ENCODE data around the gene WAC. TPM values are rescaled to one million over a fixed set of nuclear protein-coding genes. Genes with fewer than 3 reads are reported as not detected.

Gene WAC
- total RNA-seq, 2 donors from 2014 or later = 133 TPM

DNA sequence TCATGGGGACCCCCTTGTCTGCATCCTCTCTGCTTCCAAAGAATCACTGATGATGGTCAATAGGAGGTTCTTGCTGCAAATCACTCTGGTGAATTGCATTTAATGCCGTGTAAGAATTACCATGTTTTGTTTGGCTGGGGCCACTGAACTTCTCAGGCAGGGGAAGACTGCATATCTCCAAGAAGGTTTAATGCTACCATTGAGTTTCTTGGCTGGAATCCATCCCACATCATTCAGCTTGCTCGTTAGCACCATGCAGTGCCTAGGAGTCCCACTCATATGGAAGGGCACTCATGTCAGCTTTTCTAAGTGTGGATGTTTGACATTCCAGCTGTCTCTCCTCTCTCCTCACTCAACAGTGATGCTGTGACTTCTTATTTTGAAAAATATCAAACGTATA, 94.2 kb downstream of the WAC start:
- no peaks in the 10 kb centered on the region for H3K27me3 ChIP-seq (ENCODE audit: control insufficient read depth, insufficient read depth, low read length, poor library complexity, severe bottlenecking)
- no peak for TF ChIP-seq CTCF (conservative IDR thresholded peaks at IDR 0.05)
- peaks cover 3% of the 10 kb centered on the region for H3K27me3 Mint-ChIP-seq (ENCODE audit: insufficient read depth)
- no peak overlapping the region for H3K27ac Mint-ChIP-seq
- H3K9ac ChIP-seq (ENCODE audit: extremely low read depth, low read length, poor library complexity, severe bottlenecking) = no peak overlapping the region
- no peaks in the 10 kb centered on the region for H3K9me3 Mint-ChIP-seq
- no peaks in the 10 kb centered on the region for H3K9me3 ChIP-seq (ENCODE audit: control insufficient read depth, low read length)
- H3K36me3 Mint-ChIP-seq (ENCODE audit: low read depth) = peaks cover 4% of the 10 kb centered on the region
- H3K4me1 Mint-ChIP-seq = peaks cover 18% of the 10 kb centered on the region
- 84 to 90% methylated on average over 3 of the region's 3 CpGs for WGBS, 2 experiments (ENCODE audit: insufficient coverage in 1 of 2, insufficient read length in 1 of 2)
- peaks cover 3% of the 10 kb centered on the region for H3K4me1 ChIP-seq (ENCODE audit: control insufficient read depth, insufficient read depth, low read length)
- H3K4me3 ChIP-seq (ENCODE audit: low read length) = no peak overlapping the region
- no peak overlapping the region for H3K4me3 Mint-ChIP-seq
- H3K36me3 ChIP-seq (ENCODE audit: control insufficient read depth, insufficient read depth, low read length) = peaks cover under 1% of the 10 kb centered on the region
- no peak overlapping the region for H3K27ac ChIP-seq (ENCODE audit: low read depth, low read length)
- no peak for DNase-seq

GRCh38 chr10:28628184-28628893, 95.4 kb downstream of the WAC start:
- no peak overlapping the region for H3K9ac ChIP-seq (ENCODE audit: extremely low read depth, low read length, poor library complexity, severe bottlenecking)
- Mint-ChIP-seq H3K27me3 (ENCODE audit: insufficient read depth) (peaks cover 3% of the 10 kb centered on the region), H3K4me1 (peaks cover 18% of the 10 kb centered on the region), H3K36me3 (ENCODE audit: low read depth) (peaks cover under 1% of the 10 kb centered on the region), H3K4me3 (no peak overlapping the region), H3K9me3 (no peaks in the 10 kb centered on the region), H3K27ac (no peak overlapping the region)
- no peaks in the 10 kb centered on the region for H3K9me3 ChIP-seq (ENCODE audit: control insufficient read depth, low read length)
- peaks cover 3% of the 10 kb centered on the region for H3K4me1 ChIP-seq (ENCODE audit: control insufficient read depth, insufficient read depth, low read length)
- no peaks in the 10 kb centered on the region for H3K27me3 ChIP-seq (ENCODE audit: control insufficient read depth, insufficient read depth, low read length, poor library complexity, severe bottlenecking)
- H3K4me3 ChIP-seq (ENCODE audit: low read length) = no peak overlapping the region
- peak; percentile 97 for TF ChIP-seq CTCF (conservative IDR thresholded peaks at IDR 0.05)
- peak; percentile 94 for DNase-seq
- WGBS, 2 experiments (ENCODE audit: insufficient coverage in 1 of 2, insufficient read length in 1 of 2) = 35 to 44% methylated on average over 12 to 15 of the region's 15 CpGs
- no peaks in the 10 kb centered on the region for H3K36me3 ChIP-seq (ENCODE audit: control insufficient read depth, insufficient read depth, low read length)
- no peak overlapping the region for H3K27ac ChIP-seq (ENCODE audit: low read depth, low read length)

DNA sequence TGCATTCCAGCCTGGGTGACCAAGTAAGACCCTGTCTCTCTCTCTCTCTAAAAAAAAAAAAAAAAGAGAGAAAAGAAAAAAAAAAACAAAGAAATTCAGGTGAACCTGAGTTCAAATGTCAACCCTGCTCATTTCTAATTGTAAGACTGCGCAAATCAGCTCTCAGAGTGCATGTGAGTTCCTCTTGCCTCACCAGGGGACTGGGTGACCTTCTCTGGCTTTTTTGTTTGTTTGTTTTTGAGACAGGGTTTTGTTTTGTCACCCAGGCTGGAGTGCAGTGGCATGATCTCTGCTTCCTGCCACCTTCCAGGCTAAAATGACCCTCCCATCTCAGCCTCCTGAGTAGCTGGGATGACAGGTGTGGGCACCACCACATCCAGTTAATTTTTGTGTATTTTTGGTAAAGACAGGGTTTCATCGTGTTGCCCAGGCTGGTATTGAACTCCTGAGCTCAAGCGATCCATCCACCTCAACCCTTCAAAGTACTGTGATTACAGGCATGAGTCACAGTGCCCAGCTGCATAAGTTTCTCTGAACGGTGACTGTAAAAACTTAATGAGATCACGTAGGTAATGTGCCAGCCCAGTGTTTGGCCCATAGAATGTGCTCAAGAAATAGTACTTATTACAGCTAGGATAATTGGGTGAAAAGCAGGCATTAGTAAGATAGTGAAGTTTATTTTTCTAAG, 99.1 kb downstream of the WAC start:
- 93 to 95% methylated on average over 4 to 5 of the region's 5 CpGs for WGBS, 2 experiments (ENCODE audit: insufficient coverage in 1 of 2, insufficient read length in 1 of 2)
- Mint-ChIP-seq H3K4me3 (no peak overlapping the region), H3K27ac (no peak overlapping the region), H3K36me3 (ENCODE audit: low read depth) (no peaks in the 10 kb centered on the region), H3K27me3 (ENCODE audit: insufficient read depth) (peaks cover 3% of the 10 kb centered on the region), H3K4me1 (peaks cover 9% of the 10 kb centered on the region), H3K9me3 (no peaks in the 10 kb centered on the region)
- Histone ChIP-seq H3K4me1 (ENCODE audit: control insufficient read depth, insufficient read depth, low read length) (peaks cover 3% of the 10 kb centered on the region), H3K27ac (ENCODE audit: low read depth, low read length) (no peak overlapping the region), H3K4me3 (ENCODE audit: low read length) (no peak overlapping the region), H3K9me3 (ENCODE audit: control insufficient read depth, low read length) (no peaks in the 10 kb centered on the region), H3K27me3 (ENCODE audit: control insufficient read depth, insufficient read depth, low read length, poor library complexity, severe bottlenecking) (no peaks in the 10 kb centered on the region), H3K36me3 (ENCODE audit: control insufficient read depth, insufficient read depth, low read length) (no peaks in the 10 kb centered on the region), H3K9ac (ENCODE audit: extremely low read depth, low read length, poor library complexity, severe bottlenecking) (no peak overlapping the region)
- no peak for DNase-seq
- TF ChIP-seq CTCF (conservative IDR thresholded peaks at IDR 0.05) = no peak

All from endodermal cell (in vitro differentiated cells).